ENCODE results near the gene SEZ6L. TPM values are rescaled to one million over a fixed set of nuclear protein-coding genes. Genes with fewer than 3 reads are reported as not detected.

The SEZ6L gene
- total RNA-seq, 2 experiments from 2014 or later, result not detected

- DNase-seq (no peak), ATAC-seq (no peak)
- Mint-ChIP-seq H3K36me3 (ENCODE audit: low read depth) (no peaks in the 10 kb centered on the region), H3K4me3 (no peak overlapping the region), H3K9me3 (ENCODE audit: insufficient read depth) (no peaks in the 10 kb centered on the region), H3K27ac (no peak overlapping the region), H3K4me1 (ENCODE audit: low read depth) (no peaks in the 10 kb centered on the region), H3K27me3 (ENCODE audit: low read depth) (peaks cover 52% of the 10 kb centered on the region)
- ChIA-PET CTCF (interaction anchor here (0.6 to 2.8 kb wide), 4 partner anchors 17 to 119 kb away, joined by 3 to 15 read pairs (median 8); no protein-coding TSS in a partner anchor), POLR2A (no interaction called here)
Observed at GRCh38 chr22:26383968-26384556, 214.8 kb downstream of the SEZ6L start.

GRCh38 chr22:26385164-26385563 is 215.9 kb downstream of the SEZ6L start:
- ATAC-seq (no peak), DNase-seq (no peak)
- CTCF ChIA-PET, result interaction anchor here (0.9 to 2.8 kb wide), 4 partner anchors 12 to 118 kb away, joined by 3 to 11 read pairs (median 6); no protein-coding TSS in a partner anchor
- Mint-ChIP-seq H3K9me3 (ENCODE audit: insufficient read depth) (no peaks in the 10 kb centered on the region), H3K4me3 (no peak overlapping the region), H3K36me3 (ENCODE audit: low read depth) (no peaks in the 10 kb centered on the region), H3K27ac (no peak overlapping the region), H3K27me3 (ENCODE audit: low read depth) (peaks cover 41% of the 10 kb centered on the region), H3K4me1 (ENCODE audit: low read depth) (no peaks in the 10 kb centered on the region)
- POLR2A ChIA-PET, result no interaction called here

- H3K4me1 Mint-ChIP-seq (ENCODE audit: low read depth), result no peaks in the 10 kb centered on the region
- ChIA-PET POLR2A (no interaction called here), CTCF (interaction anchor here (0.8 to 2.7 kb wide), 3 partner anchors 22 to 72 kb away, joined by 3 to 17 read pairs (median 6); no protein-coding TSS in a partner anchor)
- DNase-seq (no peak), ATAC-seq (no peak)
- H3K9me3 Mint-ChIP-seq (ENCODE audit: insufficient read depth), result no peaks in the 10 kb centered on the region
- H3K27me3 Mint-ChIP-seq (ENCODE audit: low read depth), result peaks cover 30% of the 10 kb centered on the region
- no peak overlapping the region for H3K4me3 Mint-ChIP-seq
- no peaks in the 10 kb centered on the region for H3K36me3 Mint-ChIP-seq (ENCODE audit: low read depth)
- H3K27ac Mint-ChIP-seq, result no peak overlapping the region
Observed at GRCh38 chr22:26389125-26389524, 219.9 kb downstream of the SEZ6L start.

- DNase-seq (no peak), ATAC-seq (no peak)
- Mint-ChIP-seq H3K4me3 (no peak overlapping the region), H3K4me1 (ENCODE audit: low read depth) (no peaks in the 10 kb centered on the region), H3K27me3 (ENCODE audit: low read depth) (peaks cover 18% of the 10 kb centered on the region), H3K36me3 (ENCODE audit: low read depth) (no peaks in the 10 kb centered on the region), H3K27ac (no peak overlapping the region), H3K9me3 (ENCODE audit: insufficient read depth) (no peaks in the 10 kb centered on the region)
- ChIA-PET POLR2A (interaction anchor here (0.7 kb wide), 1 partner anchor 93 kb away, joined by 3 read pairs; the partner anchor contains the start of genes HPS4 and SRRD), CTCF (interaction anchor here (1.3 kb wide), 1 partner anchor 37 kb away, joined by 3 read pairs; no protein-coding TSS in a partner anchor)
Observed at GRCh38 chr22:26391091-26391490, 221.8 kb downstream of the SEZ6L start.

GRCh38 chr22:26391623-26392022 is 222.4 kb downstream of the SEZ6L start:
- no peaks in the 10 kb centered on the region for H3K9me3 Mint-ChIP-seq (ENCODE audit: insufficient read depth)
- no peak for DNase-seq
- H3K4me3 Mint-ChIP-seq, result no peak overlapping the region
- no peak for ATAC-seq
- POLR2A ChIA-PET, result interaction anchor here (0.7 kb wide), 1 partner anchor 92 kb away, joined by 3 read pairs; the partner anchor contains the start of genes HPS4 and SRRD
- peaks cover 16% of the 10 kb centered on the region for H3K27me3 Mint-ChIP-seq (ENCODE audit: low read depth)
- no peaks in the 10 kb centered on the region for H3K36me3 Mint-ChIP-seq (ENCODE audit: low read depth)
- H3K27ac Mint-ChIP-seq, result no peak overlapping the region
- H3K4me1 Mint-ChIP-seq (ENCODE audit: low read depth), result no peaks in the 10 kb centered on the region
- CTCF ChIA-PET, result interaction anchor here (1.1 to 1.3 kb wide), 2 partner anchors 19 to 37 kb away, joined by 3 read pairs; no protein-coding TSS in a partner anchor

GRCh38 chr22:26393929-26394328 is 224.7 kb downstream of the SEZ6L start:
- CTCF ChIA-PET, result no interaction called here
- POLR2A ChIA-PET, result no interaction called here
- Mint-ChIP-seq H3K4me1 (ENCODE audit: low read depth) (no peaks in the 10 kb centered on the region), H3K4me3 (no peak overlapping the region), H3K27ac (no peak overlapping the region), H3K36me3 (ENCODE audit: low read depth) (no peaks in the 10 kb centered on the region), H3K27me3 (ENCODE audit: low read depth) (peaks cover 6% of the 10 kb centered on the region), H3K9me3 (ENCODE audit: insufficient read depth) (no peaks in the 10 kb centered on the region)
- DNase-seq (no peak), ATAC-seq (no peak)

- Mint-ChIP-seq H3K27me3 (ENCODE audit: low read depth) (peaks cover 6% of the 10 kb centered on the region), H3K9me3 (ENCODE audit: insufficient read depth) (no peaks in the 10 kb centered on the region), H3K36me3 (ENCODE audit: low read depth) (no peaks in the 10 kb centered on the region), H3K27ac (no peak overlapping the region), H3K4me1 (ENCODE audit: low read depth) (no peaks in the 10 kb centered on the region), H3K4me3 (no peak overlapping the region)
- POLR2A ChIA-PET, result no interaction called here
- ATAC-seq (no peak), DNase-seq (no peak)
- CTCF ChIA-PET, result interaction anchor here (1.6 to 4.9 kb wide), 4 partner anchors 28 to 67 kb away, joined by 5 to 52 read pairs (median 8); no protein-coding TSS in a partner anchor
Observed at GRCh38 chr22:26394777-26395176, 225.5 kb downstream of the SEZ6L start.

GRCh38 chr22:26395926-26396325 is 226.7 kb downstream of the SEZ6L start:
- ATAC-seq (no peak), DNase-seq (no peak)
- Mint-ChIP-seq H3K4me1 (ENCODE audit: low read depth) (no peaks in the 10 kb centered on the region), H3K27me3 (ENCODE audit: low read depth) (peaks cover 4% of the 10 kb centered on the region), H3K36me3 (ENCODE audit: low read depth) (no peaks in the 10 kb centered on the region), H3K9me3 (ENCODE audit: insufficient read depth) (no peaks in the 10 kb centered on the region), H3K4me3 (no peak overlapping the region), H3K27ac (no peak overlapping the region)
- ChIA-PET POLR2A (interaction anchor here (0.8 kb wide), 1 partner anchor 90 kb away, joined by 3 read pairs; no protein-coding TSS in a partner anchor), CTCF (interaction anchor here (1.2 to 4.9 kb wide), 5 partner anchors 27 to 66 kb away, joined by 3 to 52 read pairs (median 5); no protein-coding TSS in a partner anchor)

GRCh38 chr22:26398741-26399153 is 229.5 kb downstream of the SEZ6L start:
- no peaks in the 10 kb centered on the region for H3K9me3 Mint-ChIP-seq (ENCODE audit: insufficient read depth)
- H3K36me3 Mint-ChIP-seq (ENCODE audit: low read depth), result no peaks in the 10 kb centered on the region
- ATAC-seq (peak; percentile 85), DNase-seq (peak; percentile 66)
- no peak overlapping the region for H3K4me3 Mint-ChIP-seq
- CTCF ChIA-PET, result interaction anchor here (0.8 to 4.9 kb wide), 5 partner anchors 32 to 275 kb away, joined by 3 to 52 read pairs (median 5); no protein-coding TSS in a partner anchor
- H3K27me3 Mint-ChIP-seq (ENCODE audit: low read depth), result peaks cover 2% of the 10 kb centered on the region
- no peak overlapping the region for H3K27ac Mint-ChIP-seq
- peaks cover 1% of the 10 kb centered on the region for H3K4me1 Mint-ChIP-seq (ENCODE audit: low read depth)
- POLR2A ChIA-PET, result no interaction called here

- Mint-ChIP-seq H3K4me1 (ENCODE audit: low read depth) (peaks cover 3% of the 10 kb centered on the region), H3K27ac (no peak overlapping the region), H3K9me3 (ENCODE audit: insufficient read depth) (no peaks in the 10 kb centered on the region), H3K36me3 (ENCODE audit: low read depth) (no peaks in the 10 kb centered on the region), H3K27me3 (ENCODE audit: low read depth) (peaks cover 2% of the 10 kb centered on the region), H3K4me3 (no peak overlapping the region)
- no peak for DNase-seq
- no peak for ATAC-seq
- POLR2A ChIA-PET, result no interaction called here
- CTCF ChIA-PET, result interaction anchor here (1.0 to 4.9 kb wide), 6 partner anchors 11 to 274 kb away, joined by 3 to 52 read pairs (median 6); no protein-coding TSS in a partner anchor
Observed at GRCh38 chr22:26399289-26399688, 230.0 kb downstream of the SEZ6L start.

- H3K36me3 Mint-ChIP-seq (ENCODE audit: low read depth), result no peaks in the 10 kb centered on the region
- peaks cover 8% of the 10 kb centered on the region for H3K27me3 Mint-ChIP-seq (ENCODE audit: low read depth)
- no peak overlapping the region for H3K4me3 Mint-ChIP-seq
- H3K4me1 Mint-ChIP-seq (ENCODE audit: low read depth), result peaks cover 10% of the 10 kb centered on the region
- H3K9me3 Mint-ChIP-seq (ENCODE audit: insufficient read depth), result no peaks in the 10 kb centered on the region
- ATAC-seq (no peak), DNase-seq (no peak)
- ChIA-PET CTCF (interaction anchor here (0.9 to 1.6 kb wide), 4 partner anchors 34 to 60 kb away, joined by 3 to 7 read pairs (median 5); no protein-coding TSS in a partner anchor), POLR2A (no interaction called here)
- H3K27ac Mint-ChIP-seq, result no peak overlapping the region
Observed at GRCh38 chr22:26401726-26402125, 232.5 kb downstream of the SEZ6L start.

- Mint-ChIP-seq H3K4me3 (no peak overlapping the region), H3K27me3 (ENCODE audit: low read depth) (peaks cover 14% of the 10 kb centered on the region), H3K4me1 (ENCODE audit: low read depth) (peaks cover 10% of the 10 kb centered on the region), H3K9me3 (ENCODE audit: insufficient read depth) (no peaks in the 10 kb centered on the region), H3K36me3 (ENCODE audit: low read depth) (no peaks in the 10 kb centered on the region), H3K27ac (no peak overlapping the region)
- ATAC-seq (no peak), DNase-seq (no peak)
- CTCF ChIA-PET, result interaction anchor here (1.1 to 1.8 kb wide), 3 partner anchors 37 to 260 kb away, joined by 4 to 10 read pairs (median 5); no protein-coding TSS in a partner anchor
- POLR2A ChIA-PET, result interaction anchor here (0.7 to 1.3 kb wide), 2 partner anchors 23 to 67 kb away, joined by 3 to 5 read pairs; no protein-coding TSS in a partner anchor
Observed at GRCh38 chr22:26404851-26405421, 235.7 kb downstream of the SEZ6L start.

Measured in activated CD8-positive, alpha-beta T cell treated with anti-CD3 and anti-CD28 coated beads, Interleukin-2, amount 10 ng/mL, durations not matched to agents 7 days and 5 days (primary cell).